ENCODE measurements around the gene GDF9. TPM values are rescaled to one million over a fixed set of nuclear protein-coding genes. Genes with fewer than 3 reads are reported as not detected.

Gene GDF9
- total and polyA plus RNA-seq, 2 donors (not counting 3 experiments of a cell fraction or from before 2014, with no cell fraction given): 0.07 TPM; not detected in 1

- Histone ChIP-seq H3K9ac (replicated peaks; ENCODE audit: extremely low read depth, insufficient read depth, low read length) (no peak overlapping the region), H3K27ac (ENCODE audit: insufficient read depth, low read depth, low read length) (no peak overlapping the region)
- no TSS peak for BruUV-seq (replicated peaks)
Measured at GRCh38 chr5:132860742-132861141, 5.5 kb downstream of the GDF9 start.

More at GRCh38 chr5:132860742-132861141, 5.5 kb downstream of the GDF9 start:
- dilution Hi-C loops (cut with MboI; ENCODE audit: extremely low pct_ligation_motif_present, low sequenced_read_pairs): no loop called here
- Histone ChIP-seq H3K4me2 (ENCODE audit: insufficient read depth, low read length) (no peak overlapping the region), H2AFZ (ENCODE audit: low read depth, low read length) (no peak overlapping the region), H3K9me1 (replicated peaks; ENCODE audit: control insufficient read depth, extremely low read depth, insufficient read depth, low read length) (no peaks in the 10 kb centered on the region), H3K4me1 (ENCODE audit: control insufficient read depth, extremely low read depth, insufficient read depth, low read length) (peaks cover 2% of the 10 kb centered on the region), H3K27me3 (ENCODE audit: control insufficient read depth in 2 of 2, insufficient read depth in 2 of 2, low read length in 2 of 2) (peaks cover 0 to 8% of the 10 kb centered on the region in 2 experiments), H3K79me2 (ENCODE audit: control insufficient read depth, insufficient read depth, low read length) (no peaks in the 10 kb centered on the region), H3K36me3 (ENCODE audit: control insufficient read depth in 2 of 2, extremely low read depth in 1 of 2, insufficient read depth in 2 of 2, low read length in 2 of 2) (no peaks in the 10 kb centered on the region), H4K20me1 (replicated peaks; ENCODE audit: control insufficient read depth, extremely low read depth, insufficient read depth, low read length) (no peaks in the 10 kb centered on the region), H3K9me3 (replicated peaks; ENCODE audit: control insufficient read depth, insufficient read depth, low read length) (no peaks in the 10 kb centered on the region), H3K4me3 (replicated peaks in 1 of 3; ENCODE audit: insufficient read depth in 1 of 3, low read depth in 1 of 3, low read length in 3 of 3) (no peak overlapping the region)
- POLR2A ChIA-PET: no interaction called here
- DNase-seq (ENCODE audit: low read depth, low spot score): peak; percentile 41
- intact Hi-C loops (cut with micrococcal nuclease): no loop called here
- TF ChIP-seq POLR2A (IDR thresholded peaks at IDR 0.05; ENCODE audit: low read depth, low read length) (no peak), JUN (IDR thresholded peaks at IDR 0.05; ENCODE audit: borderline replicate concordance, insufficient read depth, insufficient read length, low read depth) (no peak), GATA2 (IDR thresholded peaks at IDR 0.05; ENCODE audit: insufficient read depth, insufficient read length, low read depth, low read length) (no peak), MAX (IDR thresholded peaks at IDR 0.05; ENCODE audit: insufficient read depth, insufficient read length) (no peak), CTCF (IDR thresholded peaks at IDR 0.05; ENCODE audit: extremely low read depth in 1 of 2, insufficient read depth in 1 of 2, low read depth in 1 of 2, low read length in 2 of 2) (no peak), FOS (IDR thresholded peaks at IDR 0.05; ENCODE audit: borderline replicate concordance, insufficient read depth, low read length) (no peak), MYC (IDR thresholded peaks at IDR 0.05; ENCODE audit: low read depth, low read length) (no peak), POLR2AphosphoS5 (IDR thresholded peaks at IDR 0.05; ENCODE audit: insufficient read depth, low read depth, low read length) (no peak), EZH2 (IDR thresholded peaks at IDR 0.05; ENCODE audit: borderline replicate concordance, low read depth, low read length, severe bottlenecking) (no peak)
- CTCF ChIA-PET: interaction anchor here (1.1 to 2.0 kb wide), 7 partner anchors 20 to 334 kb away, joined by 3 to 9 read pairs (median 3); no protein-coding TSS in a partner anchor
- no peak for FAIRE-seq

Data from endothelial cell of umbilical vein (primary cell).